ENCODE data around the gene DHDDS.

DNA sequence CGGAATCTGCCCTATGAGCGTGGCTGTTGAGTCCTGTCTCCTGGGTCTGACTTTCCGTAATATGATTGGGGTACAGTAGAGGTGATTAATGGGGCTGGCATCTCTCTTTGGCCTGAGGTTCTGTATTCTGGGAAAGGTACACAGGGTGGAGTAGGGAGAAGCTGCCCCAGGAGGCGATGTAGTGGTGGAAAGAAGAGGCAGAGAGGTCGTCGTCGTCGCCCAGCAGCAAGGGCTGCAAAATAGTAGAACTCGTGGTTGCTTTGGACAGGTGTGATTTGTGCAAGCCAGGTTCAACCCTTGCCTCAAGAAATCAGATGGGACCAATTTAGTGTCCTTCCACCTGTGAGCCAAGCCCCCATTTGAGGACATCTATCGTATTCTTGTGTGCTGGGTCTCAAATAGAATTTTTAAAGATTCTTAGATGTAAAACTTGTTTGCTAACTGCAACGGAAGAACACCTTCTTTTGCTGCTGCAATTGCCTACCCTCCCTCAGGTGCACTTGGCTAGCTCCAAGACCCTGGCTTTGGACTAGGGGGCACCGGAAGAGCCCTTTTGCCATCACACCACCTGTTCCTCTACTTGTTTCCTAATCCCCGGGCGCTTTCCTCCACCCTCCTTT lies 38.9 kb downstream of the DHDDS start:
- no peak for TF ChIP-seq CTCF (IDR thresholded peaks at IDR 0.05)
- TF ChIP-seq EP300 (IDR thresholded peaks at IDR 0.05), result no peak

Measured in tibial nerve (tissue), 4 donors.